ENCODE data around the gene SRCIN1. TPM values are rescaled to one million over a fixed set of nuclear protein-coding genes. Genes with fewer than 3 reads are reported as not detected.

The SRCIN1 gene
- total RNA-seq, 2 donors from 2014 or later: 2.8 to 5.9 TPM

DNA sequence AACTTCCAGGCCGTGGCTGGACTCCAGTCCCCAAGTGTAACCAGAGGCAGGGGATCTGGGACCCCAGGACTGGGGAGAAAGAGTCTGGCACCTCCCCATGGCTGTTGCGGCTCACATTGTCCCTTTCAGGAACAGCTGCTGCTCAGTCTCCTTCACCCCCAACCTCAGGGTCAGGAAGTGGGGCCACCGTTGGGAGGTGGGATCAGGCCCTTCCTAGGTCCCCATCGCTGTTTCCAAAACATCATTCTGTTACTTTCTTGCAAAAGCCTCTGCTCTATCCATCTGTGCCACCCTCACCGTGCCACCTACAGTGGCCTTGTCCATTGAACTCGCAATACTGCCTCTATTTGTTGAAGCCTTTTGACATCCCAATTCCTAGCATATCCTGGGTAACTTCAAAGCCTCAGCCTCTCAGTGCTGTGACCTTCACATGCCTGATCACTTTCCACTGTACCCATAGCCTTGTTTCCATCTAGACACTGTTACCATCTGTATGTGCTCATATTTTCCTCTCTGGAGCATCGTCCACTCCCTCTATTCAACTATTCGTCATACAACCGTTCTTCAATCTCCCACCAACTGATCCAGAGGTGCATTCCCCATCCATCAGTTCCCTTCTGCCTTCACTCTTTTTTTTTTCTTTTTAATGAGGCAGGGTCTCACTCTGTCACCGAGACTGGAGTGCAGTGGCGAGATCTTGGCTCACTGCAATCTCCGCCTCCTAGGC, 15.0 kb upstream of the SRCIN1 start:
- Histone ChIP-seq H3K27me3 (ENCODE audit: control insufficient read depth, insufficient read depth, low read length, poor library complexity, severe bottlenecking) (no peaks in the 10 kb centered on the region), H3K4me1 (ENCODE audit: control insufficient read depth, insufficient read depth, low read length) (no peaks in the 10 kb centered on the region), H3K27ac (ENCODE audit: low read depth, low read length) (no peak overlapping the region), H3K36me3 (ENCODE audit: control insufficient read depth, insufficient read depth, low read length) (no peaks in the 10 kb centered on the region), H3K9me3 (ENCODE audit: control insufficient read depth, low read length) (no peaks in the 10 kb centered on the region), H3K4me3 (ENCODE audit: low read length) (no peak overlapping the region), H3K9ac (ENCODE audit: extremely low read depth, low read length, poor library complexity, severe bottlenecking) (no peak overlapping the region)
- H3K9me3 Mint-ChIP-seq: no peaks in the 10 kb centered on the region
- H3K36me3 Mint-ChIP-seq (ENCODE audit: low read depth): no peaks in the 10 kb centered on the region
- peak; percentile 41 for DNase-seq
- H3K27me3 Mint-ChIP-seq (ENCODE audit: insufficient read depth): no peaks in the 10 kb centered on the region
- no peak overlapping the region for H3K4me3 Mint-ChIP-seq
- WGBS, 2 experiments (ENCODE audit: insufficient coverage in 1 of 2, insufficient read length in 1 of 2): 86 to 89% methylated on average over 11 to 12 of the region's 12 CpGs
- peaks cover 2% of the 10 kb centered on the region for H3K4me1 Mint-ChIP-seq
- H3K27ac Mint-ChIP-seq: no peak overlapping the region
- TF ChIP-seq, protein P1, sequence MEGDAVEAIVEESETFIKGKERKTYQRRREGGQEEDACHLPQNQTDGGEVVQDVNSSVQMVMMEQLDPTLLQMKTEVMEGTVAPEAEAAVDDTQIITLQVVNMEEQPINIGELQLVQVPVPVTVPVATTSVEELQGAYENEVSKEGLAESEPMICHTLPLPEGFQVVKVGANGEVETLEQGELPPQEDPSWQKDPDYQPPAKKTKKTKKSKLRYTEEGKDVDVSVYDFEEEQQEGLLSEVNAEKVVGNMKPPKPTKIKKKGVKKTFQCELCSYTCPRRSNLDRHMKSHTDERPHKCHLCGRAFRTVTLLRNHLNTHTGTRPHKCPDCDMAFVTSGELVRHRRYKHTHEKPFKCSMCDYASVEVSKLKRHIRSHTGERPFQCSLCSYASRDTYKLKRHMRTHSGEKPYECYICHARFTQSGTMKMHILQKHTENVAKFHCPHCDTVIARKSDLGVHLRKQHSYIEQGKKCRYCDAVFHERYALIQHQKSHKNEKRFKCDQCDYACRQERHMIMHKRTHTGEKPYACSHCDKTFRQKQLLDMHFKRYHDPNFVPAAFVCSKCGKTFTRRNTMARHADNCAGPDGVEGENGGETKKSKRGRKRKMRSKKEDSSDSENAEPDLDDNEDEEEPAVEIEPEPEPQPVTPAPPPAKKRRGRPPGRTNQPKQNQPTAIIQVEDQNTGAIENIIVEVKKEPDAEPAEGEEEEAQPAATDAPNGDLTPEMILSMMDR (conservative IDR thresholded peaks at IDR 0.05): no peak

DNA sequence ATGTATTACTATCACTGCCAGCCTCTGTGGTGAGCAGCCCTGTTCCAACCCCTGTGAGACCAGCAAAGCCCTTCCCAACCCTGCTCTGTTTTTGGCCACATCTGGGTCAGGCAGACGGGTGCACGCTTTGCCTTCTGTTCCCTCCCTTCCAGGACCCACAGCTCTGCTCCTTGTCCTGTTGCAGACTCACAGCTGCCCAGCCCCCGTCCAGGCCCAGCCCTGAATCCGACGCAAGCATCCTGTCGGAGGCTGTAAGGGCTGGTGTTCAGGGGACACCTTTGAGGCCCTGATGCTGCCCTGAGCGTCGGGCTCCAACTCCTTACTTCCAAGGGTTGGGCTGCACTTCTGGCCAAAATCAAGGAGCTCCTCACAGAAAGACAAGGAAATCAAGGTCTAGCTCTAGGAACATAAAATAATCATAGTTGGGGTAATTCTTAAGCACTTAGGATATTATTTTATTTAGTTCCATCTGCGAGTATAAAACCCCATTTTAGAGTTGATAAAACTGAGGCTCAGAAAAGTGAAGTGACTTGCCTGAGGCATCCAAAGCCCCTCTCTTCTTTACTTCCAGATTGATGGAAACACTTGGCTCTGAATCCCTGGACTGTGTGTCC, 14.3 kb upstream of the SRCIN1 start:
- WGBS, 2 experiments (ENCODE audit: insufficient coverage in 1 of 2, insufficient read length in 1 of 2): 78 to 81% methylated on average over 5 to 9 of the region's 9 CpGs
- Histone ChIP-seq H3K27ac (ENCODE audit: low read depth, low read length) (no peak overlapping the region), H3K36me3 (ENCODE audit: control insufficient read depth, insufficient read depth, low read length) (no peaks in the 10 kb centered on the region), H3K9me3 (ENCODE audit: control insufficient read depth, low read length) (no peaks in the 10 kb centered on the region), H3K4me1 (ENCODE audit: control insufficient read depth, insufficient read depth, low read length) (no peaks in the 10 kb centered on the region), H3K9ac (ENCODE audit: extremely low read depth, low read length, poor library complexity, severe bottlenecking) (no peak overlapping the region), H3K4me3 (ENCODE audit: low read length) (no peak overlapping the region), H3K27me3 (ENCODE audit: control insufficient read depth, insufficient read depth, low read length, poor library complexity, severe bottlenecking) (no peaks in the 10 kb centered on the region)
- TF ChIP-seq, protein P1 (conservative IDR thresholded peaks at IDR 0.05): no peak
- Mint-ChIP-seq H3K36me3 (ENCODE audit: low read depth) (no peaks in the 10 kb centered on the region), H3K9me3 (no peaks in the 10 kb centered on the region), H3K27ac (no peak overlapping the region), H3K4me3 (no peak overlapping the region), H3K27me3 (ENCODE audit: insufficient read depth) (no peaks in the 10 kb centered on the region), H3K4me1 (peaks cover 2% of the 10 kb centered on the region)
- DNase-seq: peak; percentile 62

DNA sequence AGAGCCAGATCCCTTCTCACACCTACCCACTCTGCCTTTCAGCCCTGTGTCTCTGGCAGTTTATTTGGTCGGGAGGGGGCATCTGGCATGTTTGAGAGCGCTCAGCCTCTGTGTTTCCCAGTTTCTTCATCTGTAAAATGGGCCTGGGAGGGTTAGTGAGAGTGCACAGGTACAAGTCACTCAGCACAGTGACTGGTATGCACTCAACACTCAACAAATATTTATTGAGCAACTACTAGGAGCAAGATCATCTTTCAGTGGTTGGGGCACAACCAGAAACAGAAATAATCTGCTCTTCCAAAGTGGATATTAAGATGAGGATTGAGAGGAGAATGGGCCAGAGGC, 13.7 kb upstream of the SRCIN1 start:
- H3K4me3 Mint-ChIP-seq: no peak overlapping the region
- peaks cover 3% of the 10 kb centered on the region for H3K4me1 Mint-ChIP-seq
- TF ChIP-seq, protein P1 (conservative IDR thresholded peaks at IDR 0.05): no peak
- H3K9me3 ChIP-seq (ENCODE audit: control insufficient read depth, low read length): no peaks in the 10 kb centered on the region
- no peaks in the 10 kb centered on the region for H3K27me3 ChIP-seq (ENCODE audit: control insufficient read depth, insufficient read depth, low read length, poor library complexity, severe bottlenecking)
- no peaks in the 10 kb centered on the region for H3K27me3 Mint-ChIP-seq (ENCODE audit: insufficient read depth)
- H3K4me3 ChIP-seq (ENCODE audit: low read length): no peak overlapping the region
- H3K27ac Mint-ChIP-seq: no peak overlapping the region
- 100% methylated on average over 2 of the region's 2 CpGs; no CpG with 5 or more reads in 1 of the 2 experiments for WGBS, 2 experiments (ENCODE audit: insufficient coverage in 1 of 2, insufficient read length in 1 of 2)
- H3K36me3 Mint-ChIP-seq (ENCODE audit: low read depth): no peaks in the 10 kb centered on the region
- no peaks in the 10 kb centered on the region for H3K4me1 ChIP-seq (ENCODE audit: control insufficient read depth, insufficient read depth, low read length)
- no peaks in the 10 kb centered on the region for H3K36me3 ChIP-seq (ENCODE audit: control insufficient read depth, insufficient read depth, low read length)
- no peaks in the 10 kb centered on the region for H3K9me3 Mint-ChIP-seq
- H3K9ac ChIP-seq (ENCODE audit: extremely low read depth, low read length, poor library complexity, severe bottlenecking): no peak overlapping the region
- DNase-seq: peak; percentile 38
- no peak overlapping the region for H3K27ac ChIP-seq (ENCODE audit: low read depth, low read length)
